ENCODE results near the gene SMYD1. TPM values are rescaled to one million over a fixed set of nuclear protein-coding genes. Genes with fewer than 3 reads are reported as not detected.

Gene SMYD1
- total RNA-seq, 1 donor from 2014 or later = 7.3 TPM

- DNase-seq (ENCODE audit: low spot score) = no peak
Observed at GRCh38 chr2:88122141-88122884, 54.7 kb downstream of the SMYD1 start.

DNA sequence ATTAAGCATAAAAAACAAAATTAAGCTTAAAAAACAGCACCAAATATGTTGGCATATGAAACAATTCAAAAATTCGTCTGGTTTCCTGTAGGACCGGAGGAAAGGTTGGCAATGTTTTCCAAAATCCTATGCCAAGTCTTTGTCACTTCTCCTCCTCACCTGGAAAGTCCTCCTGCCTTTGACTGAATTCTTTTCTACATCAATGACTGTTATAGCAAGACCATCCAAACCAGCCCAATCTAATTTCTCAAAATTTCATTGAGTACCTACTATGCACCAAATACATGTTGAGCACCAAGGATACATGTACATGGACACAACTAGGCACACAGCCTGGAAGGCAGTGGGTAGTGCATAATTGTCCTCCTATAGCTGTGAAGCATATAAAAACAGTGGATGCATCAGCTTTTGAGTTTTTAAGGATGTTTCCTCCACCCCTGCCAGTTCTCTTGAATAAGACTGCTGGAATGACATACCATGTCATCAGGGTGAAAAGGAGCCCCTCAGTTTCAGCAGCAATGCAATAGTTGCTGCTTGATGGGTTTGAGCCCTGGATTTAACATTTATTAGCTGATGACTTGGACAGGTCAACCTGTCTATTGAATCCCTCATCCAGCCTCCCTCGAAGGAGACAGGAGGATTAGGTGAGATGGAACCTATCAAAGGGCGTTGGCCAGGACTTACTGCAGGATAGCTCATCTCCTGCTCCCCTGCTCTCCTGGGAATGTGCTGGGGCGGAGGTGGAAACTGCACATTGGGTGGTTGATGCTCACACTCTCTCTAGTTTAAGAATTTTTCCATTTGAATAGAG lies 55.7 kb downstream of the SMYD1 start:
- no peak for DNase-seq (ENCODE audit: low spot score)

DNA sequence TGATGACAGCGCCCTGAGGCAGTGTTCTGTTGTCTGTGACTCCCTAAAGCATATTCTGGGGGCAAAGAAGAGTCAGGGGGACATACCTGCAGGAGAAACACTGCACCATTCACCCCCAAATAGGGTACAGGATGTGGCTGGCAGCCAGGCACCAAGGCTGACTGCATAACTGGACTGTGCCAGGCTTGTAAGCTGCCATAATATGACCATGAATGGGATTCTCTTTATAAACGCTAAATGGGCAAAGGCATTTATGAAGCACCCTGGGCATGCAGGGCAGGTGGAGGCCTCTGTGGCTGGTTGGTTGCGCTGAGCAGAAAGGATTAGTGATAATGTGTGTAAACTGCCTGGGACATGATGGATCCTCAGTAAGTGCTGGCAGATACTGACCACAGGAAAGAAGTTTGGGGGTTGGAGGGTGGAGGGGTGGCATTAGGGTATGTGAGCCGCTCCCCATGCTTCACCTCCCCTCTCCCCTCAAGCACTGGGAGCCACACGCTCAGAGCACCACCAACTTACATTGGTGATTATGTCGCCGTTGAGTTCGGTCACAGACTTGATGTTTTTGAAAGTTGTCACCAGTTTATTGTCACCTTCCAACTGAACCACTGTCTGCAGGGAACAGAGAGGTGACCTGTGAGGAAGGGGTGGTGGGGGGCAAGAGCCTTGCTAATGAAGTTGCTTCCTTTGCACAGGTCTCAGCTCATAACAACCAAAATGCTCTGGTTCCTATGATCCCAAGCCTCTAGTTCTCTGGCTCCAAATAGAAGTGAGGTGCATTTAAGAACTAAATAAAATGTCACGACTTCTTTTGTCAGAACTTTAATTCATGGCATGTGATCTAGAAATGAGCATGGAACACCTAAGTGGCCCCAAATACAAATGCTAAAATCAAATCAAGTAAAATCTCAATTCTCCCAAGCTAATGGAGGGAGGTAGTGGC lies 56.6 kb downstream of the SMYD1 start:
- DNase-seq (ENCODE audit: low spot score) = no peak

GRCh38 chr2:88125344-88125923 lies 57.8 kb downstream of the SMYD1 start:
- DNase-seq (ENCODE audit: low spot score) = no peak

DNA sequence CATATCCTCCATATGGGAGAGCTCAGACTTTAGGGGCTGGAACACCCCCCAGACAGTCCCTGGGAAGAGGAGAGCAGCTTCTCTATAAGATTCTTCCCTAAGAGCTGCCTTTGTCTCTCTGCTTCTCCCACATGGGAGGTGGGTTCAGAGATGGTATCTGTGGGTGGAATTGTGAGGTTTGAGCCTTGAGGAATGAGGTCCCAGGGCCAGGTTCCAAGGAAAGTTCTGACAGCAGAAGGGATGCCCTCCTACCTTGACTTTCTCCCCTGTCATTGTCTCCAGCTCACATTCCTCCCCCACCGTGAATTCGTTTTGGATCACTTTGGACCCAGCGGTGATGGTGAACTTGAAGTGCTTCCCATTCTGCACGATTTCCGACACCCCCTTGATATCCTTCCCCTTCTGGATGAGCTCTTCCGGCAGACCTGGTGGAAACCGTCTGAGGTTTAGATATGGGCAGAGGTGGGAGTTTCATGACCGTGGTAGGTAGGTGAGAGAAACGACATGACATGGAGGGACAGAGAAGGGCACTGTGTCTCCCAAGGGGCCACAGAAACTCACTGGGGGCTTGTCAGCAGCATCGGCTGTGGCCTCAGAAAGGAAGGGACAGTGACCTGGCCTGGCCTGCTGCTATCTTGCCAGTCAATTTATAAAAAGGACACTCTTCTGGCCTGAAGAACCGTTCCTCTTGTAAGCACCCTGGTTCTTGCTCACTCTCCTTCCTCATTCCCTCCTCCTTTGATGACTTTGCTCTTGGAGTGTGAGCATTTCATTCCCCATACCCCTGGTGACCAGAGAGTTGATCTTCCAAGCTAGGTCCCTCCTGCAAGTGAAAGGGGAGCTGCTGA lies 58.5 kb downstream of the SMYD1 start:
- no peak for DNase-seq (ENCODE audit: low spot score)

GRCh38 chr2:88126772-88127637 lies 59.4 kb downstream of the SMYD1 start:
- no peak for DNase-seq (ENCODE audit: low spot score)

- no peak for DNase-seq (ENCODE audit: low spot score)
Observed at GRCh38 chr2:88127638-88127887, 59.9 kb downstream of the SMYD1 start.

DNA sequence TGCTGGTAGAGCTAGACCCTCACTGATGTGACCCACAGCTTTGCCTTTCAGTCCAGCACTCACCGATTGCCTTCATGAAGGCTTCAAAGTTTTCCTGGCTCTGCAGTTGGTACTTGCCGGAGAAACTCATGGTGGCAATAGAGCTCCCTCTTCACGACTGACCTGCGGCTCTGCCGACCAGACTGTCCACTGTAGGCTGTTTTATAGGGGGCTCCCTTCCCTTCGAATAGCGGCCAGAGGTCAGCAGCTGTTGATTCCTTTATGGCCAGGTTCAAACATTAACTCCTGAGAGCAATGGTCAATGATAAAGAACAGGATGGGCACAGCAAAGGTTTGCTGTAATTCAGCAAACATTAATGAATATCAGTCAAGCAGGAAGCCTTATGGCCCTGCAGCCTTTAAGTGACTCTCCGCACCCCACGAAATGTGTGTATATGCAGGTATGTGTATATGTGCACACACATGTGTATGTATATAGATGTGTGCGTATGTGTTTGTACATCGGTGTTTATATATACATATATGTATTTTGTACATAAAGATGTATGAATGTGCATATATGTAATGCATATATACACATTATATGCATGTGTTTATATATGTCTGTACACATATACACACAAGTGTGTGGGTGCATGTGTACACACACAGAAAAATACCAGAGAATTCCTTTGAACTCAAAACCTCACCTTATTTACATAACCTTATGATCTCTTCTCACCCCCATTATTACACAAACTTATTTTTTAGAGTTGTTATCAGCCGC lies 60.4 kb downstream of the SMYD1 start, which contains the start of gene FABP1:
Gene FABP1, minus strand, starts transcription at position 175 of the 766 bp plus-strand sequence. Its CDS starts 45 bp downstream, at position 130.
- DNase-seq (ENCODE audit: low spot score) = no peak

- DNase-seq (ENCODE audit: low spot score) = no peak
Observed at GRCh38 chr2:88128654-88129312, 61.2 kb downstream of the SMYD1 start.

DNA sequence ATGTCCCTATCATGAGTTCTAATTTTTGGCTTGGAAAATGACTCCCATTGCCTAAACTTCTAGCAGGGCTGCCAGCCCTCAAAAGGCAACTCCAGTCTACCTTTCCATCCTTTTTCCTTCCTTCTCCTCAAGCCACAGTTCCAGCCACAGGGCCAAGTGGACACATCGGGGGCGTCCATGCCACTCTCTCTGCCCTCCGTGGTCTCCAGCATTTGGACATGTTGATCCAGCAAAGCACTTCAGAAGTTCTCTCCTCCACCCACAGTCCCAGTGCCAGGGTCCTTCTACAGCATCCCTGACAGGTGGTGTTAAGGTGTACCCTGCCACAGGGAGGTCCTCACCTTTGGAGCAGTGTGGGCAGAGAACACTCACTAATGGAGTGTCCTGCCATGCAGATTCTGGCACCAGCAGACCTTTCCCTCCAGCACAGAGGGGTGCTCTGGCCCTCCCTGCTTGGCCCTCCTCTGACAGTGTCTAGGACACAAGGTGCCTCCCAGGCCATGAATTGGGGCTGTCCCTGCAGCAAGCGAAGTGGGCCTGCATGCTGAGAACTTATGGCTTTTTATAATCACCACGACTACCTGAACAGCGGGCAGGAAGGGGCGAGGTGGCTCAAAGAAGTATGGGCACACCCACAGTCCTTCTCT lies 61.8 kb downstream of the SMYD1 start:
- no peak for DNase-seq (ENCODE audit: low spot score)

GRCh38 chr2:88131201-88131998 lies 63.8 kb downstream of the SMYD1 start:
- no peak for DNase-seq (ENCODE audit: low spot score)

- no peak for DNase-seq (ENCODE audit: low spot score)
Observed at GRCh38 chr2:88131999-88132368, 64.4 kb downstream of the SMYD1 start.

DNA sequence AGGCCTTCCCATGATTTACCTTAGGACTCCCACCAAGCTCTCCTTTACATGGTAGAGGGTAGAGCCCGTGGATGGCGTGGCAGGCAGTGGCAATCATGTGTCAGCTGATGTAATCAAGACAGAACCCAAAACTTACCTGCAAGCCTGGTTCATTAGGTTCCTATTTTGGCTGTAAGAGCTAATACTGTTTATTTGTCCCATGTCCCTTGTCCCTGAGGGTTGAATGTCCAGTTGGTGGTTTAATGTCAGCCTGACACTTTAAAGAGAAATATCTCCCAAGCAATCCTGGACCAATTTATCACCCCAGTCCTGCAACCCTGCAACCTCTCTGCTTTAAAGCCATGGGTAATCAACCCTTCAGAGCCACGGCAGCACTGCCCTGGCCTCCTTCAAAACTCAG lies 66.2 kb downstream of the SMYD1 start:
- no peak for DNase-seq (ENCODE audit: low spot score)

DNA sequence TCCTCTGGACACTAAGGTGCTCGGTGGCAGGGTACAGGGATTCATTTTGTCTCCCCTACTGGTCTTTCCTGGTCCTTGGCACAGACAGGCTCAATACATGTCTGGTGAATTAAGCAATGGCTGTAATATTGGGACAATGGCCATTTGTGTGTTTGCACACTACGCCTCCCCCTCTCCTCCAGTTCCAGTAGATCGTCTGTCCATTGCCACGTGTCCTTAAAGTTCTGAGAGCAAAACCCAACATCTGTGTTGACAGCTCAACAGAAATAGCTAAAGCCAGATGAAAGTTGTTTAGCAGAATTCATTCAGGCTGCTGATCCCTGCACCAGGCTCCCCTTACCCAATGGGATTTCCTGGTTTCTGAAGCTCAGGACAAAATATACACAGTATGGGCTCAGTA lies 69.2 kb downstream of the SMYD1 start:
- DNase-seq (ENCODE audit: low spot score) = no peak

GRCh38 chr2:88137833-88138232 lies 70.2 kb downstream of the SMYD1 start:
- no peak for DNase-seq (ENCODE audit: low spot score)

DNA sequence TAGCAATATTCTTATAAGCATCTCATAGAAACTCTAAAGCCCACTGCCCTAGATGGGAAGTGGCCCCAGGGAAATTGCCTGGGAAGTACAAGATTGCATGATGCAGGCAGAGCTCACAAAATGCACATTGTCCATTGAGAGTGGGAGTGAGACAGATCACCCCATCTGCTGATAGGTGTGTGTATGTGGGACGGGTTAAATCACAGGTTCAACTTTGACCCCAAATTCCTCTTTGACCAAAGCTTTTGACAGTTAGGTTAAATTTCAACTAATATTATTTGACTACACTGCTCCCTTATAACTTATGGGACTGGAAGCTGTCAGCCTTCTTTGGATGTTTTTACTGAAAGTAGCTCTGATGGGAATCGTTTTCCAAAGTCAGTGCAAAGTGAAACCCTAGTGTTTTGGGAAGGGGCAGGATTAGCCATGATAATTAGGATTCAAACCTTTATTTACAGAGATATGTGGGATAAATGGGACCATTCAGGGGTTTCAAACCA lies 71.6 kb downstream of the SMYD1 start:
- DNase-seq (ENCODE audit: low spot score) = no peak

DNA sequence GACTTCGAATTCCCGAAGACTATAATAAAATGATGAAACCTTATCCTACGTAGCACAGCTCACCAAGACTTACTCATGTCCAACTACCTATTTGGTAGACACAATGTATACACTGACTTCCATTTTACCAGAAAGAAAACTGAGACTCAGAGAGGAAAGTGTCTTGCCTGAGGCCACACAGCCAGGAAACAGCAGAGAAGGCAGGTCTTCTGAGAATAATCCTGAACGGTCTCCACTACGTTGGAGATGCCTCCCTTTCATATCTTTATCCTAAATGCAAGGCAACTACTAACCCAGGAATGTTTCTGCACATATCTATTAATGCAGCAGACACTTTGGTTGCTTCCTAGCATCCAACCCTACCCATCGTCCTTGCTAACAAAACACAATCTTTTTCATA lies 72.2 kb downstream of the SMYD1 start:
- DNase-seq (ENCODE audit: low spot score) = no peak

Measured in mucosa of gallbladder (tissue), 1 donor.